Hepatocyte (in vitro differentiated cells): ENCODE results near the gene HECTD2. TPM values are rescaled to one million over a fixed set of nuclear protein-coding genes. Genes with fewer than 3 reads are reported as not detected.

Source experiments
- DNase-seq: peaks from one replicate; pipeline ENCODE4 v3.0.0-alpha.2; 2016; ENCODE audit warnings: low spot score
- H2AFZ ChIP-seq: fragments of 200-600 bp; sonication (generic); 2 replicates; pipeline ENCODE4 v1.6.0; 2016; ENCODE audit warnings: antibody characterized with exemption, mild to moderate bottlenecking
- H3K27ac ChIP-seq: fragments of 200-600 bp; sonication (generic); 2 replicates; pipeline ENCODE4 v1.5.1; 2016; ENCODE audit warnings: mild to moderate bottlenecking
- H3K27me3 ChIP-seq: fragments of 200-600 bp; sonication (generic); 2 replicates; pipeline ENCODE4 v1.6.1; 2016
- H3K36me3 ChIP-seq: fragments of 200-600 bp; sonication (generic); replicated peaks from 2 replicates; pipeline ENCODE4 v1.5.1; 2016; ENCODE audit warnings: low read depth; ENCODE audit not compliant: insufficient read depth
- H3K4me1 ChIP-seq: fragments of 200-600 bp; sonication (generic); 2 replicates; pipeline ENCODE4 v1.5.1; 2016; ENCODE audit warnings: mild to moderate bottlenecking, moderate library complexity; ENCODE audit not compliant: insufficient read depth
- H3K4me2 ChIP-seq: fragments of 200-600 bp; sonication (generic); 2 replicates; pipeline ENCODE4 v1.6.0; 2016
- H3K4me3 ChIP-seq: fragments of 200-600 bp; sonication (generic); 2 replicates; pipeline ENCODE4 v1.5.1; 2016; ENCODE audit warnings: mild to moderate bottlenecking
- H3K79me2 ChIP-seq: fragments of 200-600 bp; sonication (generic); 2 replicates; pipeline ENCODE4 v1.6.0; 2017; ENCODE audit warnings: mild to moderate bottlenecking
- H3K9me2 ChIP-seq: fragments of 200-600 bp; sonication (generic); replicated peaks from 2 replicates; pipeline ENCODE4 v1.6.0; 2017; ENCODE audit warnings: mild to moderate bottlenecking; ENCODE audit not compliant: insufficient read depth
- H3K9me3 ChIP-seq: fragments of 200-600 bp; sonication (generic); 2 replicates; pipeline ENCODE4 v1.5.1; 2016; ENCODE audit warnings: low read depth, mild to moderate bottlenecking
- H4K20me1 ChIP-seq: fragments of 200-600 bp; sonication (generic); 2 replicates; pipeline ENCODE4 v1.6.0; 2016; ENCODE audit warnings: mild to moderate bottlenecking; ENCODE audit not compliant: insufficient read depth, poor library complexity, severe bottlenecking
- EZH2 ChIP-seq: fragments of 200-600 bp; sonication (generic); IDR thresholded peaks from 2 replicates; pipeline ENCODE4 v1.6.1; 2016; ENCODE audit warnings: antibody characterized with exemption, mild to moderate bottlenecking, borderline replicate concordance
- EZH2phosphoT487 ChIP-seq: fragments of 200-600 bp; sonication (generic); IDR thresholded peaks from one replicate; pipeline ENCODE4 v1.6.1; 2018; ENCODE audit warnings: antibody characterized with exemption, mild to moderate bottlenecking, low read depth, moderate library complexity; ENCODE audit not compliant: unreplicated experiment, severe bottlenecking
- WGBS: methylation state at CpG from one replicate; pipeline ENCODE4 v1.1.6; 2016; ENCODE audit warnings: low lambda C conversion rate; ENCODE audit errors: missing lambda C conversion rate; 5-methylcytosine and 5-hydroxymethylcytosine counted together
- polyA plus RNA-seq: library from polyadenylated mRNA; unstranded; fragments of >200 nt; fragmentation: Nextera tagmentation; extraction: Ambion mirVana; gene quantifications from 2 replicates; pipeline ENCODE4 v1.2.1, GENCODE V29; 2016
- total RNA-seq: library from RNA; depleted of rRNA; stranded (reverse); fragments of >200 nt; gene quantifications from 2 replicates; pipeline ENCODE4 v1.2.3, GENCODE V29; 2014
- TF ChIP-seq, protein P1 (sequence below): fragments of 200-600 bp; sonication (generic); IDR thresholded peaks from 2 replicates; pipeline ENCODE4 v1.5.1; 2016; ENCODE audit warnings: antibody characterized with exemption, mild to moderate bottlenecking; ENCODE audit not compliant: poor library complexity

Gene HECTD2
- total and polyA plus RNA-seq, 2 experiments from 2014 or later, result 9.0 to 25.0 TPM

- H3K27ac ChIP-seq, result no peak overlapping the region
- no peaks in the 10 kb centered on the region for H3K9me3 ChIP-seq
- peaks cover 93% of the 10 kb centered on the region for H3K79me2 ChIP-seq
- TF ChIP-seq, protein P1, sequence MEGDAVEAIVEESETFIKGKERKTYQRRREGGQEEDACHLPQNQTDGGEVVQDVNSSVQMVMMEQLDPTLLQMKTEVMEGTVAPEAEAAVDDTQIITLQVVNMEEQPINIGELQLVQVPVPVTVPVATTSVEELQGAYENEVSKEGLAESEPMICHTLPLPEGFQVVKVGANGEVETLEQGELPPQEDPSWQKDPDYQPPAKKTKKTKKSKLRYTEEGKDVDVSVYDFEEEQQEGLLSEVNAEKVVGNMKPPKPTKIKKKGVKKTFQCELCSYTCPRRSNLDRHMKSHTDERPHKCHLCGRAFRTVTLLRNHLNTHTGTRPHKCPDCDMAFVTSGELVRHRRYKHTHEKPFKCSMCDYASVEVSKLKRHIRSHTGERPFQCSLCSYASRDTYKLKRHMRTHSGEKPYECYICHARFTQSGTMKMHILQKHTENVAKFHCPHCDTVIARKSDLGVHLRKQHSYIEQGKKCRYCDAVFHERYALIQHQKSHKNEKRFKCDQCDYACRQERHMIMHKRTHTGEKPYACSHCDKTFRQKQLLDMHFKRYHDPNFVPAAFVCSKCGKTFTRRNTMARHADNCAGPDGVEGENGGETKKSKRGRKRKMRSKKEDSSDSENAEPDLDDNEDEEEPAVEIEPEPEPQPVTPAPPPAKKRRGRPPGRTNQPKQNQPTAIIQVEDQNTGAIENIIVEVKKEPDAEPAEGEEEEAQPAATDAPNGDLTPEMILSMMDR, result no peak
- TF ChIP-seq EZH2 (no peak), EZH2phosphoT487 (no peak)
- H4K20me1 ChIP-seq, result no peaks in the 10 kb centered on the region
- no peaks in the 10 kb centered on the region for H3K27me3 ChIP-seq
- H3K4me3 ChIP-seq, result no peak overlapping the region
- H3K4me2 ChIP-seq, result no peak overlapping the region
- H3K9me2 ChIP-seq, result no peaks in the 10 kb centered on the region
- peaks cover 15% of the 10 kb centered on the region for H3K4me1 ChIP-seq
- DNase-seq, result no peak
- WGBS, result 99% methylated on average over 2 of the region's 2 CpGs
- no peak overlapping the region for H2AFZ ChIP-seq
- no peaks in the 10 kb centered on the region for H3K36me3 ChIP-seq
Measured at GRCh38 chr10:91418416-91418815, 8.3 kb downstream of the HECTD2 start.

GRCh38 chr10:91420868-91421267 lies 10.7 kb downstream of the HECTD2 start:
- Histone ChIP-seq H3K4me2 (no peak overlapping the region), H3K36me3 (no peaks in the 10 kb centered on the region), H3K4me3 (no peak overlapping the region), H4K20me1 (no peaks in the 10 kb centered on the region), H3K79me2 (peaks cover 75% of the 10 kb centered on the region), H3K27me3 (no peaks in the 10 kb centered on the region), H3K9me2 (no peaks in the 10 kb centered on the region), H2AFZ (no peak overlapping the region), H3K4me1 (peaks cover 9% of the 10 kb centered on the region), H3K9me3 (no peaks in the 10 kb centered on the region), H3K27ac (no peak overlapping the region)
- DNase-seq, result no peak
- TF ChIP-seq EZH2 (no peak), EZH2phosphoT487 (no peak)
- TF ChIP-seq, protein P1, result no peak
- 100% methylated on average over 2 of the region's 2 CpGs for WGBS

DNA sequence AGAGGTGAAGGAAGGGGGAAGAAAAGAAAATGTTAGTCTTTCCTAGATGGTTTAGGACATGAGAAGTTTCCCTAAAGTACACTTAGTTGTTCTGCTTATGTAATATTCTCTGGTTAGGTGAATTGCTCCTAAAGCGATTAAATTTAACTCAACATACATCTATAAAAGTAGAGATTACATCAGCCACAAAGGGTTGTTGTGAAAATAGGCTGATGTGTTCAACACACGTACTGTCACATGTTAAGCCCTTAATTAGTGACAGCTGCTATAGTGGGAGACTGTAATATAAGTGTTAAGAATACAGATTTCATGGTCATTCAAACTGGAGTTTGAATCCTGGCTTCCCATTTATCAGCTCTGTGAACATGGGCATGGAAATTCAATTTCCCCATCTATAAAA lies 12.8 kb downstream of the HECTD2 start:
- no peaks in the 10 kb centered on the region for H3K4me1 ChIP-seq
- no peak overlapping the region for H3K27ac ChIP-seq
- H3K9me3 ChIP-seq, result no peaks in the 10 kb centered on the region
- H3K36me3 ChIP-seq, result no peaks in the 10 kb centered on the region
- no peak overlapping the region for H2AFZ ChIP-seq
- TF ChIP-seq EZH2 (no peak), EZH2phosphoT487 (no peak)
- TF ChIP-seq, protein P1, result no peak
- no peaks in the 10 kb centered on the region for H3K9me2 ChIP-seq
- H3K79me2 ChIP-seq, result peaks cover 64% of the 10 kb centered on the region
- no peak for DNase-seq
- H3K27me3 ChIP-seq, result no peaks in the 10 kb centered on the region
- H4K20me1 ChIP-seq, result no peaks in the 10 kb centered on the region
- 90% methylated on average over 2 of the region's 2 CpGs for WGBS
- no peak overlapping the region for H3K4me2 ChIP-seq
- H3K4me3 ChIP-seq, result no peak overlapping the region

- no peaks in the 10 kb centered on the region for H3K4me1 ChIP-seq
- H4K20me1 ChIP-seq, result no peaks in the 10 kb centered on the region
- TF ChIP-seq EZH2phosphoT487, result no peak
- no peak for TF ChIP-seq EZH2
- TF ChIP-seq, protein P1, result no peak
Measured at GRCh38 chr10:91424016-91424415, 13.9 kb downstream of the HECTD2 start.

More at GRCh38 chr10:91424016-91424415, 13.9 kb downstream of the HECTD2 start:
- H2AFZ ChIP-seq, result no peak overlapping the region
- H3K27ac ChIP-seq, result no peak overlapping the region
- no peak for DNase-seq
- H3K79me2 ChIP-seq, result peaks cover 53% of the 10 kb centered on the region
- no peaks in the 10 kb centered on the region for H3K36me3 ChIP-seq
- no peaks in the 10 kb centered on the region for H3K27me3 ChIP-seq
- no peaks in the 10 kb centered on the region for H3K9me2 ChIP-seq
- no peak overlapping the region for H3K4me2 ChIP-seq
- WGBS, result 87% methylated on average over 2 of the region's 2 CpGs
- no peak overlapping the region for H3K4me3 ChIP-seq
- H3K9me3 ChIP-seq, result no peaks in the 10 kb centered on the region
